ENCODE results near the gene OTUB2.

OTUB2 gene

DNA sequence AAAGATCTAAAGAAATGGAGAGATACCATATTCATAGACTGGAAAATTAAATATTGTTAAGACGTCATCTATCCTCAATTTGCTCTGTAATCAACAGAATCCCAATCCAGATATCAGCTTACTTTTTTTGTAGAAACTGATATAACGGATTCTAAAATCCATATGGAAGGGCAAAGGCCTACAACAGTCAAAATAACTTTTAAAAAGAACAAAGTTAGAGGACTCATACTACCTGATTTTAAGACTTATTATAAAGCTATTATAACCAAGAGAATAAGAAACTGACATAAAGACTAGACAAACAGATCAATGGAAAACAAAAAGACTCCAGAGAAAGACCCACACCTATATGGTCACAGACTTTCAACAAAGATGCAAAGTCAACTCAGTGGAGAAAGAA, 48.9 kb downstream of the OTUB2 start:
- H3K4me1 ChIP-seq (ENCODE audit: low read length), result peaks cover 10% of the 10 kb centered on the region; the same call in 1 of the 2 replicates
- no peak overlapping the region for H3K4me2 ChIP-seq (ENCODE audit: low read depth, low read length)
- H3K4me3 ChIP-seq (ENCODE audit: low read length), result no peak overlapping the region
- peaks cover 94% of the 10 kb centered on the region for H3K79me2 ChIP-seq (ENCODE audit: low read length)
- H3F3A ChIP-seq (ENCODE audit: insufficient read depth, low read length), result no peaks in the 10 kb centered on the region; the same call in 1 of the 2 replicates
- no peaks in the 10 kb centered on the region; the same call in 1 of the 2 replicates for H3K36me3 ChIP-seq (replicated peaks; ENCODE audit: insufficient read depth, low read length)
- H3K27me3 ChIP-seq (replicated peaks; ENCODE audit: insufficient read depth, low read length), result no peaks in the 10 kb centered on the region
- H2AFZ ChIP-seq (ENCODE audit: low read length), result no peak overlapping the region
- no peaks in the 10 kb centered on the region for H3K9me3 ChIP-seq (replicated peaks; ENCODE audit: insufficient read depth, low read length)
- TF ChIP-seq, protein P1, sequence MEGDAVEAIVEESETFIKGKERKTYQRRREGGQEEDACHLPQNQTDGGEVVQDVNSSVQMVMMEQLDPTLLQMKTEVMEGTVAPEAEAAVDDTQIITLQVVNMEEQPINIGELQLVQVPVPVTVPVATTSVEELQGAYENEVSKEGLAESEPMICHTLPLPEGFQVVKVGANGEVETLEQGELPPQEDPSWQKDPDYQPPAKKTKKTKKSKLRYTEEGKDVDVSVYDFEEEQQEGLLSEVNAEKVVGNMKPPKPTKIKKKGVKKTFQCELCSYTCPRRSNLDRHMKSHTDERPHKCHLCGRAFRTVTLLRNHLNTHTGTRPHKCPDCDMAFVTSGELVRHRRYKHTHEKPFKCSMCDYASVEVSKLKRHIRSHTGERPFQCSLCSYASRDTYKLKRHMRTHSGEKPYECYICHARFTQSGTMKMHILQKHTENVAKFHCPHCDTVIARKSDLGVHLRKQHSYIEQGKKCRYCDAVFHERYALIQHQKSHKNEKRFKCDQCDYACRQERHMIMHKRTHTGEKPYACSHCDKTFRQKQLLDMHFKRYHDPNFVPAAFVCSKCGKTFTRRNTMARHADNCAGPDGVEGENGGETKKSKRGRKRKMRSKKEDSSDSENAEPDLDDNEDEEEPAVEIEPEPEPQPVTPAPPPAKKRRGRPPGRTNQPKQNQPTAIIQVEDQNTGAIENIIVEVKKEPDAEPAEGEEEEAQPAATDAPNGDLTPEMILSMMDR (IDR thresholded peaks at IDR 0.05; ENCODE audit: low read length), result no peak
- TF ChIP-seq EZH2 (optimal IDR thresholded peaks at IDR 0.05; ENCODE audit: low read depth, low read length), result no peak
- TF ChIP-seq EZH2phosphoT487 (IDR thresholded peaks at IDR 0.05; ENCODE audit: low read length), result no peak
- no peak overlapping the region for H3K27ac ChIP-seq (ENCODE audit: low read length)
- no peak overlapping the region for H3K9ac ChIP-seq (ENCODE audit: low read length)
- no peak for DNase-seq
- no peaks in the 10 kb centered on the region; the same call in 1 of the 2 replicates for H4K20me1 ChIP-seq (ENCODE audit: insufficient read depth, low read length)
- no peaks in the 10 kb centered on the region for H3K9me2 ChIP-seq (replicated peaks; ENCODE audit: insufficient read depth, low read length)

DNA sequence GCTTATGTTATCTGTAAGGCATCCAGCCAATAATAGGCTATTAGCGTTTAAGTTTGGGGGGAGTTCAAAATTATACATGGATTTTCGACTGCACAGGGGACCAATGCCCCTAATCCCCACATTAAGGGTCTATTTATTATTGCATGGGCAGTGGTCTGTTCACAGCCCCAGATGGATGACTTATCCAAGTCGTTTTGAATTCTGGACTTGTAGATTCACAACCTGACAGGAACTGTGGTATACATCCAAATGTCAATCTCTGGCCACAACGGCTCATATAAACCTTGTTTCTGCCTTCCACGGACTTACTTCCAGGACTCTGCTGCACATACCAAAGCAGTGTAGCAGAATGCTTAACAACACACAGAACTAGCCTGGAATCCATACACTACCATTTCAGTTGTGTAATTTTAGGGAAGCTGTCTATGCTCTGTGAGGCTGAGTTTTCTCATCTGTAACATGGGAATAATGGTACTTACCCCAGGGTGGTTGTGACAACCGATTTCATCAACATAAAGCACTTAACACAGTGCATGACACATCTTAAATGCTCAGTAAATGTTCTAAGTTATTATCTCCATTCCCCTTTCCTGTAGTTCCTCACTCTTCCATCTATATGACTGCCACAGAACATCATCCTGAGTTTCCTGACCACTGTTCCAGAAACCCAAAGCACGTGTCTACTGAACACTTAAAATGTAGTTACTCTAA, 51.1 kb downstream of the OTUB2 start:
- Histone ChIP-seq H3K4me3 (ENCODE audit: low read length) (no peak overlapping the region), H2AFZ (ENCODE audit: low read length) (no peak overlapping the region), H3K36me3 (replicated peaks; ENCODE audit: insufficient read depth, low read length) (no peaks in the 10 kb centered on the region; the same call in 1 of the 2 replicates), H3F3A (ENCODE audit: insufficient read depth, low read length) (peaks cover 5% of the 10 kb centered on the region; the same call in 1 of the 2 replicates), H3K9me2 (replicated peaks; ENCODE audit: insufficient read depth, low read length) (no peaks in the 10 kb centered on the region), H3K27me3 (replicated peaks; ENCODE audit: insufficient read depth, low read length) (no peaks in the 10 kb centered on the region), H3K27ac (ENCODE audit: low read length) (no peak overlapping the region), H3K79me2 (ENCODE audit: low read length) (peaks cover 91% of the 10 kb centered on the region), H3K9ac (ENCODE audit: low read length) (no peak overlapping the region), H3K4me2 (ENCODE audit: low read depth, low read length) (peak overlapping the region; percentile 24; the same call in 1 of the 2 replicates), H4K20me1 (ENCODE audit: insufficient read depth, low read length) (no peaks in the 10 kb centered on the region; the same call in 1 of the 2 replicates), H3K4me1 (ENCODE audit: low read length) (peaks cover 10% of the 10 kb centered on the region; the same call in 1 of the 2 replicates), H3K9me3 (replicated peaks; ENCODE audit: insufficient read depth, low read length) (no peaks in the 10 kb centered on the region)
- no peak for DNase-seq
- TF ChIP-seq EZH2phosphoT487 (IDR thresholded peaks at IDR 0.05; ENCODE audit: low read length) (no peak), EZH2 (optimal IDR thresholded peaks at IDR 0.05; ENCODE audit: low read depth, low read length) (no peak)
- TF ChIP-seq, protein P1 (IDR thresholded peaks at IDR 0.05; ENCODE audit: low read length), result no peak

DNA sequence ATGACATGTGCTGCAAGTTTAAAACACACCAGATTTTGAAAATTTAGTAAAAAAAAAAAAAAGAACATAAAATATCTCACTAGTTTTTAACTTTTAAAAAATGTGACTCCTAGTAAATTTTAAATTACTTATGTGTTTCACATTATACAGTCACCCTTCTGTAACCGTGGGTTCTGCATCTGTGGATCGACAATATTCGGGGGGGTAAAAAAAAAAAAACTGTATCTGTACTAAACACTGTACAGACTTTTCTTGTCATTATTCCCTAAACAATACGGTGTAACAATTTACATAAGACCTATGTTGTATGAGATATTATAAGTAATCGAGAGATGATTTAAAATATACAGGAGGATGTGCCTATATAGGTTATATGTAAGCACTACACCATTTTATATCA, 51.7 kb downstream of the OTUB2 start:
- no peaks in the 10 kb centered on the region for H3K27me3 ChIP-seq (replicated peaks; ENCODE audit: insufficient read depth, low read length)
- DNase-seq, result no peak
- peaks cover 13% of the 10 kb centered on the region; the same call in 1 of the 2 replicates for H3K4me1 ChIP-seq (ENCODE audit: low read length)
- peak overlapping the region; percentile 43; the same call in 1 of the 2 replicates for H3K4me2 ChIP-seq (ENCODE audit: low read depth, low read length)
- no peak for TF ChIP-seq EZH2phosphoT487 (IDR thresholded peaks at IDR 0.05; ENCODE audit: low read length)
- TF ChIP-seq, protein P1 (IDR thresholded peaks at IDR 0.05; ENCODE audit: low read length), result no peak
- no peak for TF ChIP-seq EZH2 (optimal IDR thresholded peaks at IDR 0.05; ENCODE audit: low read depth, low read length)
- H3K27ac ChIP-seq (ENCODE audit: low read length), result no peak overlapping the region
- H3K79me2 ChIP-seq (ENCODE audit: low read length), result peaks cover 92% of the 10 kb centered on the region
- H4K20me1 ChIP-seq (ENCODE audit: insufficient read depth, low read length), result no peaks in the 10 kb centered on the region; the same call in 1 of the 2 replicates
- H2AFZ ChIP-seq (ENCODE audit: low read length), result no peak overlapping the region
- no peak overlapping the region for H3K4me3 ChIP-seq (ENCODE audit: low read length)
- H3K36me3 ChIP-seq (replicated peaks; ENCODE audit: insufficient read depth, low read length), result no peaks in the 10 kb centered on the region; the same call in 1 of the 2 replicates
- no peak overlapping the region for H3K9ac ChIP-seq (ENCODE audit: low read length)
- H3F3A ChIP-seq (ENCODE audit: insufficient read depth, low read length), result peaks cover 5% of the 10 kb centered on the region; the same call in 1 of the 2 replicates
- no peaks in the 10 kb centered on the region for H3K9me2 ChIP-seq (replicated peaks; ENCODE audit: insufficient read depth, low read length)
- H3K9me3 ChIP-seq (replicated peaks; ENCODE audit: insufficient read depth, low read length), result no peaks in the 10 kb centered on the region

All from MM.1S (cell line).